Esophagus squamous epithelium (tissue), 5 donors: ENCODE measurements around the gene FBLIM1. TPM values are rescaled to one million over a fixed set of nuclear protein-coding genes. Genes with fewer than 3 reads are reported as not detected.

Experiments
- DNase-seq: peaks from one replicate; lab custom pipeline; 2025; lab: John Stamatoyannopoulos, UW
- H3K27ac ChIP-seq, 4 donors: fragments of 200-600 bp; sonication (generic); one replicate each; pipeline ENCODE4 v1.5.1; 2016 to 2019; ENCODE audit warnings: mild to moderate bottlenecking in 1 of 4
- H3K27me3 ChIP-seq, 4 donors: fragments of 200-600 bp; sonication (generic); 1 replicate in 3 of 4; 2 replicates in 1 of 4; pipeline versions ENCODE4 v1.5.1 to v1.6.0; 2017 to 2021; ENCODE audit warnings: antibody characterized with exemption in 1 of 4
- H3K36me3 ChIP-seq, 3 donors: fragments of 200-600 bp; sonication (generic); one replicate each; pipeline ENCODE4 v1.5.1; 2016 to 2019
- H3K4me1 ChIP-seq, 3 donors: fragments of 200-600 bp; sonication (generic); one replicate each; pipeline ENCODE4 v1.5.1; 2017 to 2019
- H3K4me3 ChIP-seq, 4 donors: fragments of 200-600 bp; sonication (generic); 1 replicate in 3 of 4; 2 replicates in 1 of 4; pipeline ENCODE4 v1.5.1; 2016 to 2019; ENCODE audit warnings: mild to moderate bottlenecking in 2 of 4, moderate library complexity in 1 of 4
- H3K9me3 ChIP-seq, 3 donors: fragments of 200-600 bp; sonication (generic); one replicate each; pipeline ENCODE4 v1.5.1; 2016 to 2019
- CTCF ChIP-seq, 6 experiments: fragments of 450-650 bp in 4 of 6; fragments of 200-600 bp in 2 of 6; sonication (generic) in 2 of 6; IDR thresholded peaks; one replicate each; pipeline ENCODE4 v1.5.1; 2016 to 2019; ENCODE audit warnings: antibody characterized with exemption in 6 of 6, mild to moderate bottlenecking in 4 of 6, moderate library complexity in 4 of 6
- POLR2A ChIP-seq, 4 donors: fragments of 450-650 bp; IDR thresholded peaks; one replicate each; pipeline ENCODE4 v1.6.1; 2017; ENCODE audit warnings: antibody characterized with exemption in 4 of 4, mild to moderate bottlenecking in 4 of 4, moderate library complexity in 3 of 4
- WGBS, 2 donors: methylation state at CpG; one replicate each; pipeline ENCODE4 v1.1.5; 2018; 5-methylcytosine and 5-hydroxymethylcytosine counted together
- intact Hi-C: fragments of 100-400 bp; cut with DNase I; formaldehyde crosslinking; loops from one replicate; pipeline ENCODE4 v1.15.0; 2022
- total RNA-seq, 4 donors: library from RNA; depleted of rRNA; stranded (reverse); fragments of >200 nt; gene quantifications; one replicate each; pipeline ENCODE4 v1.1.0, GENCODE V29; 2016
- donor health status: DM: yes; HTN: yes; CAD: no.

FBLIM1 gene
- total RNA-seq, 4 donors from 2014 or later = 28.2 to 46.0 (median 29.4) TPM

GRCh38 chr1:15770313-15770962, 11.8 kb downstream of the FBLIM1 start:
- 87 to 90% methylated on average over 4 to 7 of the region's 14 CpGs for WGBS, 2 donors
- no peak for TF ChIP-seq CTCF (IDR thresholded peaks at IDR 0.05)
- no peak for TF ChIP-seq POLR2A (IDR thresholded peaks at IDR 0.05)
- Histone ChIP-seq H3K9me3 (no peaks in the 10 kb centered on the region), H3K4me1 (peaks cover 2 to 28% (median 8%) of the 10 kb centered on the region in 3 donors), H3K27ac (no peak overlapping the region), H3K36me3 (peaks cover 0 to 82% (median 4%) of the 10 kb centered on the region in 3 donors), H3K4me3 (no peak overlapping the region), H3K27me3 (no peaks in the 10 kb centered on the region)
- DNase-seq = no peak
- intact Hi-C loops = no loop called here

- Histone ChIP-seq H3K27me3 (no peaks in the 10 kb centered on the region), H3K4me1 (peaks cover 0 to 12% (median 0%) of the 10 kb centered on the region in 3 donors), H3K36me3 (peaks cover 1 to 96% (median 4%) of the 10 kb centered on the region in 3 donors), H3K27ac (no peak overlapping the region), H3K9me3 (no peaks in the 10 kb centered on the region), H3K4me3 (no peak overlapping the region)
- DNase-seq = no peak
- WGBS, 2 donors = 76 to 77% methylated on average over 5 of the region's 6 CpGs
- TF ChIP-seq POLR2A (IDR thresholded peaks at IDR 0.05) = no peak
- no peak for TF ChIP-seq CTCF (IDR thresholded peaks at IDR 0.05)
- intact Hi-C loops = no loop called here
These were observed 13.4 kb downstream of the FBLIM1 start for GRCh38 chr1:15771836-15772515.

- H3K27ac ChIP-seq = no peak overlapping the region
- peaks cover 0 to 97% (median 4%) of the 10 kb centered on the region in 3 donors for H3K36me3 ChIP-seq
- no peaks in the 10 kb centered on the region for H3K27me3 ChIP-seq
- H3K4me3 ChIP-seq = no peak overlapping the region
- H3K4me1 ChIP-seq = peaks cover 0 to 6% (median 0%) of the 10 kb centered on the region in 3 donors
- DNase-seq = no peak
- intact Hi-C loops = no loop called here
- H3K9me3 ChIP-seq = no peaks in the 10 kb centered on the region
- TF ChIP-seq CTCF (IDR thresholded peaks at IDR 0.05) = no peak
- WGBS, 2 donors = 71 to 78% methylated on average over 1 to 2 of the region's 2 CpGs
These were observed 17.1 kb downstream of the FBLIM1 start for GRCh38 chr1:15775706-15776105.

- no peak overlapping the region for H3K27ac ChIP-seq
- TF ChIP-seq POLR2A (IDR thresholded peaks at IDR 0.05) (no peak), CTCF (IDR thresholded peaks at IDR 0.05) (no peak)
- H3K27me3 ChIP-seq = no peaks in the 10 kb centered on the region
- 88 to 90% methylated on average over 7 of the region's 7 CpGs for WGBS, 2 donors
- peaks cover 0 to 95% (median 4%) of the 10 kb centered on the region in 3 donors for H3K36me3 ChIP-seq
- no peaks in the 10 kb centered on the region for H3K9me3 ChIP-seq
- no peak overlapping the region for H3K4me3 ChIP-seq
- peaks cover 0 to 12% (median 0%) of the 10 kb centered on the region in 3 donors for H3K4me1 ChIP-seq
- no peak for DNase-seq
- intact Hi-C loops = no loop called here
These were observed 19.5 kb downstream of the FBLIM1 start for GRCh38 chr1:15777909-15778707.
